ENCODE results near the gene KCNAB2. TPM values are rescaled to one million over a fixed set of nuclear protein-coding genes. Genes with fewer than 3 reads are reported as not detected.

KCNAB2 gene
- total and polyA plus RNA-seq, 2 donors (not counting 1 experiment from before 2014, with no cell fraction given): 90.7 to 143 TPM

DNA sequence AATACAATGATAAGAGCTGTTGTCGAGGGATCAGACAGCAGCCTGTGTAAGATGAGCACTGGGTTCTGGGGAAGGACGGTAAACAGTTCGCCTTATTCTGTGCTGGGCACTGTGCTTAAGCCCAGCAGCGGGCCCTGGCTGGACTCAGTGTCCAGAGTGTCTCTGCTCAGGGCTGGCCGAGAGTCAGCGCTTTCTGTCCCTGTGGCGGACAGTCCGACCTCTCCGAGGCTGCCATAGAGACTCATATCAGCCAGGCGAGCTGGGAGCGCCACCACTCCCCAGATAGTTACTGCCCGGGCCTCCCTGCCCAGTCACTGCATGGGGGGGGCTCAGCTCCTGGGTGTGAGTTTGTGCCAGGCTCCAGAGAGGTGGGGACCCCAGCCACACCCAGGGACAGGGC, 38.8 kb upstream of the KCNAB2 start:
- Mint-ChIP-seq H3K4me3 (no peak overlapping the region), H3K27me3 (no peaks in the 10 kb centered on the region), H3K27ac (no peak overlapping the region), H3K9me3 (ENCODE audit: insufficient read depth) (no peaks in the 10 kb centered on the region), H3K4me1 (peaks cover 15% of the 10 kb centered on the region)
- no peak for DNase-seq
- intact Hi-C loops (cut with micrococcal nuclease): no loop called here
- ATAC-seq (ENCODE audit: low read depth): no peak
- TF ChIP-seq, protein P1, sequence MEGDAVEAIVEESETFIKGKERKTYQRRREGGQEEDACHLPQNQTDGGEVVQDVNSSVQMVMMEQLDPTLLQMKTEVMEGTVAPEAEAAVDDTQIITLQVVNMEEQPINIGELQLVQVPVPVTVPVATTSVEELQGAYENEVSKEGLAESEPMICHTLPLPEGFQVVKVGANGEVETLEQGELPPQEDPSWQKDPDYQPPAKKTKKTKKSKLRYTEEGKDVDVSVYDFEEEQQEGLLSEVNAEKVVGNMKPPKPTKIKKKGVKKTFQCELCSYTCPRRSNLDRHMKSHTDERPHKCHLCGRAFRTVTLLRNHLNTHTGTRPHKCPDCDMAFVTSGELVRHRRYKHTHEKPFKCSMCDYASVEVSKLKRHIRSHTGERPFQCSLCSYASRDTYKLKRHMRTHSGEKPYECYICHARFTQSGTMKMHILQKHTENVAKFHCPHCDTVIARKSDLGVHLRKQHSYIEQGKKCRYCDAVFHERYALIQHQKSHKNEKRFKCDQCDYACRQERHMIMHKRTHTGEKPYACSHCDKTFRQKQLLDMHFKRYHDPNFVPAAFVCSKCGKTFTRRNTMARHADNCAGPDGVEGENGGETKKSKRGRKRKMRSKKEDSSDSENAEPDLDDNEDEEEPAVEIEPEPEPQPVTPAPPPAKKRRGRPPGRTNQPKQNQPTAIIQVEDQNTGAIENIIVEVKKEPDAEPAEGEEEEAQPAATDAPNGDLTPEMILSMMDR (IDR thresholded peaks at IDR 0.05): no peak
- no peak for TF ChIP-seq EZH2 (IDR thresholded peaks at IDR 0.05; ENCODE audit: borderline replicate concordance, insufficient read depth, low read depth, low read length, poor library complexity, severe bottlenecking)
- peaks cover 10% of the 10 kb centered on the region for H3K79me2 ChIP-seq (ENCODE audit: control insufficient read depth, insufficient read depth, low read length)
- H3K27ac ChIP-seq (ENCODE audit: low read length in 2 of 2): no peak overlapping the region
- H4K20me1 ChIP-seq (ENCODE audit: control insufficient read depth, insufficient read depth, low read length, poor library complexity, severe bottlenecking): peaks cover 23% of the 10 kb centered on the region
- no peaks in the 10 kb centered on the region for H3K4me1 ChIP-seq (ENCODE audit: control insufficient read depth in 2 of 2, insufficient read depth in 2 of 2, low read length in 2 of 2)
- no peak overlapping the region for H2AFZ ChIP-seq (ENCODE audit: insufficient read depth, low read depth, low read length, poor library complexity, severe bottlenecking)
- no peak overlapping the region for H3K4me3 ChIP-seq (ENCODE audit: control extremely low read depth in 1 of 5, extremely low read depth in 1 of 5, insufficient read depth in 1 of 5, low read depth in 2 of 5, low read length in 4 of 5)
- H3K36me3 ChIP-seq (replicated peaks in 1 of 2; ENCODE audit: control extremely low read depth in 1 of 2, control insufficient read depth in 1 of 2, extremely low read depth in 1 of 2, insufficient read depth in 2 of 2, low read length in 1 of 2): no peaks in the 10 kb centered on the region
- H3K27me3 ChIP-seq (replicated peaks in 1 of 4; ENCODE audit: control extremely low read depth in 1 of 4, control insufficient read depth in 3 of 4, insufficient read depth in 4 of 4, low read length in 3 of 4): no peaks in the 10 kb centered on the region
- CTCF ChIA-PET: no interaction called here
- POLR2A ChIA-PET: no interaction called here
- H3K9ac ChIP-seq (ENCODE audit: low read length): no peak overlapping the region
- 93% methylated on average over 12 of the region's 12 CpGs for WGBS (ENCODE audit: insufficient coverage)
- no peaks in the 10 kb centered on the region for H3K9me3 ChIP-seq (ENCODE audit: control extremely low read depth in 1 of 3, control insufficient read depth in 2 of 3, insufficient read depth in 1 of 3, low read length in 2 of 3)
- no peak overlapping the region for H3K4me2 ChIP-seq (replicated peaks; ENCODE audit: low read depth, low read length, poor library complexity, severe bottlenecking)

DNA sequence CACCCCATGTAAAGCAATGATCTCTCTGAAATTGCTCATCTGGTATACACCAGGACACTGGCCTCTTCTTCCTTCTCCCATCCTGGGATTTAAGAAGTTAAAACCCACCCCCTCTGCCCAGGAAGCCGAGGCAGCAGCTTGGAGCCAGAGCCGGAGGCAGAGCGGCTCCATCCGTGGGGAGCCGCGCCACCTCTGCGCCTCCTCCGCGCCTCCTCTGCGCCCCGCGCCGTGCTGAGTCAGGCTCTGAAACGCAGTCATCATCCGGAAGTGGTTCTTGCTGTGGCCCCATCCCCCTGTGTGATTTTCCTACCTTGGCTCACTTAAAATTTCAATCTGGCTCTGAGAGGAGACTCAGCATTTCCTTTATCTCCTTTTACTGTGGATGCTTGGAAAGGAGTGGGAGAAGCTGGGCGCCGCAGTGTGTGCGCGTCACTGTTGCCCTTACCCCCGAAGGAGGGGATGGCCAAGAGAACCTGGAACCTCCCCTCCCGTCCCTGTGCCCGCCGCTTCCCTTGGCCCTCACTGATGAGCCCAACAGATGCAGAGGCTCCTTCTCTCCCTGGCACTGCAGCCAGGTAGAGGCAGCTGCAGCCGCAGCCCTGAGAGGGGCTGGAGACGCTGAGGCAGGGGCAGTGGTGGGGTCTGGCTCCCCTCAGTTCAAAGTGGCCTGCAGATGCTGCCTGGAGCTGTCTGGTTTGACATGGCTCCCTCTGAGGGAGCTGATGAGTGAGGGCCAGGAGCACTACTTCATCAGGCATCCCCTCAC, 38.2 kb upstream of the KCNAB2 start:
- no peaks in the 10 kb centered on the region for H3K4me1 ChIP-seq (ENCODE audit: control insufficient read depth in 2 of 2, insufficient read depth in 2 of 2, low read length in 2 of 2)
- peaks cover 10% of the 10 kb centered on the region for H3K79me2 ChIP-seq (ENCODE audit: control insufficient read depth, insufficient read depth, low read length)
- H3K4me3 Mint-ChIP-seq: no peak overlapping the region
- peaks cover 16% of the 10 kb centered on the region for H3K4me1 Mint-ChIP-seq
- peaks cover 20% of the 10 kb centered on the region for H4K20me1 ChIP-seq (ENCODE audit: control insufficient read depth, insufficient read depth, low read length, poor library complexity, severe bottlenecking)
- H3K27me3 ChIP-seq (replicated peaks in 1 of 4; ENCODE audit: control extremely low read depth in 1 of 4, control insufficient read depth in 3 of 4, insufficient read depth in 4 of 4, low read length in 3 of 4): no peaks in the 10 kb centered on the region
- TF ChIP-seq, protein P1 (IDR thresholded peaks at IDR 0.05): no peak
- no peak for TF ChIP-seq EZH2 (IDR thresholded peaks at IDR 0.05; ENCODE audit: borderline replicate concordance, insufficient read depth, low read depth, low read length, poor library complexity, severe bottlenecking)
- H3K9me3 Mint-ChIP-seq (ENCODE audit: insufficient read depth): no peaks in the 10 kb centered on the region
- WGBS (ENCODE audit: insufficient coverage): 63% methylated on average over 22 of the region's 25 CpGs
- no peaks in the 10 kb centered on the region for H3K9me3 ChIP-seq (ENCODE audit: control extremely low read depth in 1 of 3, control insufficient read depth in 2 of 3, insufficient read depth in 1 of 3, low read length in 2 of 3)
- no peak overlapping the region for H3K9ac ChIP-seq (ENCODE audit: low read length)
- DNase-seq: no peak
- ChIA-PET CTCF (no interaction called here), POLR2A (no interaction called here)
- H3K27me3 Mint-ChIP-seq: no peaks in the 10 kb centered on the region
- H2AFZ ChIP-seq (ENCODE audit: insufficient read depth, low read depth, low read length, poor library complexity, severe bottlenecking): no peak overlapping the region
- intact Hi-C loops (cut with micrococcal nuclease): no loop called here
- ATAC-seq (ENCODE audit: low read depth): no peak
- H3K27ac Mint-ChIP-seq: no peak overlapping the region
- H3K36me3 ChIP-seq (replicated peaks in 1 of 2; ENCODE audit: control extremely low read depth in 1 of 2, control insufficient read depth in 1 of 2, extremely low read depth in 1 of 2, insufficient read depth in 2 of 2, low read length in 1 of 2): no peaks in the 10 kb centered on the region
- no peak overlapping the region for H3K27ac ChIP-seq (ENCODE audit: low read length in 2 of 2)
- H3K4me3 ChIP-seq (ENCODE audit: control extremely low read depth in 1 of 5, extremely low read depth in 1 of 5, insufficient read depth in 1 of 5, low read depth in 2 of 5, low read length in 4 of 5): no peak overlapping the region
- H3K4me2 ChIP-seq (replicated peaks; ENCODE audit: low read depth, low read length, poor library complexity, severe bottlenecking): no peak overlapping the region
